Lung (tissue), 12 donors: Measurements from ENCODE around the gene BRAF. TPM values are rescaled to one million over a fixed set of nuclear protein-coding genes. Genes with fewer than 3 reads are reported as not detected.
A peak's percentile ranks its signal among the peaks of the same experiment; 100 is the strongest.

Experiments used
- ATAC-seq: fragments of 200-7000 bp; cut with Tn5 transposase; one replicate; pipeline ENCODE4 v1.9.1; 2020; ENCODE audit warnings: moderate number of reproducible peaks; ENCODE audit not compliant: insufficient read depth, low FRiP score
- DNase-seq, 3 donors: peaks; one replicate each; pipeline ENCODE4 v3.0.0-alpha.2; 2013 to 2017
- H3K27ac ChIP-seq, 2 donors: one replicate each; pipeline ENCODE4 v1.5.1; 2013; ENCODE audit warnings: mild to moderate bottlenecking in 2 of 2, moderate library complexity in 2 of 2, control low read depth in 1 of 2, inconsistent platforms in 1 of 2, low read depth in 1 of 2, low read length in 1 of 2
- H3K27me3 ChIP-seq, 3 donors: one replicate each; pipeline ENCODE4 v1.5.1; 2013; ENCODE audit warnings: low read length in 2 of 3; ENCODE audit not compliant: control insufficient read depth in 3 of 3, insufficient read depth in 3 of 3
- H3K36me3 ChIP-seq, 4 donors: one replicate each; pipeline ENCODE4 v1.5.1; 2013; ENCODE audit warnings: low read length in 4 of 4, mild to moderate bottlenecking in 1 of 4, moderate library complexity in 1 of 4; ENCODE audit not compliant: control insufficient read depth in 4 of 4, insufficient read depth in 4 of 4
- H3K4me1 ChIP-seq, 5 donors: one replicate each; pipeline ENCODE4 v1.5.1; 2013; ENCODE audit warnings: low read length in 5 of 5, mild to moderate bottlenecking in 2 of 5, moderate library complexity in 1 of 5; ENCODE audit not compliant: control insufficient read depth in 5 of 5, insufficient read depth in 5 of 5
- H3K4me3 ChIP-seq: one replicate; pipeline ENCODE4 v1.5.1; 2013; ENCODE audit warnings: mild to moderate bottlenecking, control low read depth, moderate library complexity
- H3K9ac ChIP-seq, 2 donors: one replicate each; pipeline ENCODE4 v1.5.1; 2013; ENCODE audit warnings: low read length in 2 of 2, control low read depth in 1 of 2; ENCODE audit not compliant: insufficient read depth in 1 of 2
- H3K9me3 ChIP-seq, 4 donors: one replicate each; pipeline ENCODE4 v1.5.1; 2013; ENCODE audit warnings: low read length in 3 of 4, mild to moderate bottlenecking in 1 of 4, moderate library complexity in 1 of 4; ENCODE audit not compliant: control insufficient read depth in 4 of 4, insufficient read depth in 3 of 4
- CTCF ChIP-seq: IDR thresholded peaks from 2 replicates; pipeline ENCODE4 v1.5.1; 2012; ENCODE audit warnings: mild to moderate bottlenecking; ENCODE audit errors: control extremely low read depth, extremely low read depth
- WGBS, 2 donors: extraction: QIAGEN DNeasy Blood & Tissue Kit; methylation state at CpG; one replicate each; pipeline ENCODE4 v1.1.7; 2013; 5-methylcytosine and 5-hydroxymethylcytosine counted together
- polyA plus RNA-seq, 2 donors: library from polyadenylated mRNA; stranded (reverse); fragments of 200-250 nt; gene quantifications; one replicate each; pipeline ENCODE4 v1.2.1, GENCODE V29; 2013
- total RNA-seq, 2 donors: library from RNA; depleted of rRNA in 1 of 2; stranded (reverse); fragments of >200 nt in 1 of 2; gene quantifications; one replicate each; pipeline ENCODE4 v1.2.1, GENCODE V29; 2014 to 2021
- donor health status: control.
- donor health status: control.
- donor health status: Bipolar disorder and iron deficiency.
- donor health status: healthy.
- donor health status: DM: yes; HTN: yes; CAD: no.

BRAF gene
- total and polyA plus RNA-seq, 4 donors, result 6.5 to 111 (median 22.3) TPM

DNA sequence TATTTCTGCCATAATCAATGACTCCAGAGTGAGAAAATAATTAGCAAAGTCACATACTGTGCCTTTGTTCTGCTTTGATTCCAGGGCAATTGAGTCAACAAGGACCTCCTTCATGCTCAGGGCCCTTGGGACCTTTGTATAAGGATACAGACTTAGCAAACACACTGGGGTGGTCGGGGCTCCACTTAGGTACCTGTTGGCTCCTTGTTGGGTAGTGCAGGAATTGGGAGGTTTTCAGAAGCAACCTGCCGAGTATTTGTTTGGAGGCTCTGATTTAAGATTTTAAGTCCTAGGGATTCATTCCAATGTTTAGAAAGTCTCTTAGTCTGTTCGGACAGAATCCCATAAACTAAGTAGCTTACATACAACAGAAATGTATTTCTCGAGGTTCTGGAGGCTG, 249.0 kb downstream of the BRAF start:
- no peak for TF ChIP-seq CTCF
- Histone ChIP-seq H3K4me1 (peaks cover 0 to 10% (median 3%) of the 10 kb centered on the region in 5 donors), H3K27ac (no peak overlapping the region), H3K27me3 (no peaks in the 10 kb centered on the region), H3K9ac (no peak overlapping the region), H3K36me3 (peaks cover 0 to 8% (median 1%) of the 10 kb centered on the region in 4 donors), H3K9me3 (no peaks in the 10 kb centered on the region), H3K4me3 (no peak overlapping the region)
- 84 to 89% methylated on average over 4 of the region's 4 CpGs for WGBS, 2 donors
- no peak for DNase-seq
- no peak for ATAC-seq

DNA sequence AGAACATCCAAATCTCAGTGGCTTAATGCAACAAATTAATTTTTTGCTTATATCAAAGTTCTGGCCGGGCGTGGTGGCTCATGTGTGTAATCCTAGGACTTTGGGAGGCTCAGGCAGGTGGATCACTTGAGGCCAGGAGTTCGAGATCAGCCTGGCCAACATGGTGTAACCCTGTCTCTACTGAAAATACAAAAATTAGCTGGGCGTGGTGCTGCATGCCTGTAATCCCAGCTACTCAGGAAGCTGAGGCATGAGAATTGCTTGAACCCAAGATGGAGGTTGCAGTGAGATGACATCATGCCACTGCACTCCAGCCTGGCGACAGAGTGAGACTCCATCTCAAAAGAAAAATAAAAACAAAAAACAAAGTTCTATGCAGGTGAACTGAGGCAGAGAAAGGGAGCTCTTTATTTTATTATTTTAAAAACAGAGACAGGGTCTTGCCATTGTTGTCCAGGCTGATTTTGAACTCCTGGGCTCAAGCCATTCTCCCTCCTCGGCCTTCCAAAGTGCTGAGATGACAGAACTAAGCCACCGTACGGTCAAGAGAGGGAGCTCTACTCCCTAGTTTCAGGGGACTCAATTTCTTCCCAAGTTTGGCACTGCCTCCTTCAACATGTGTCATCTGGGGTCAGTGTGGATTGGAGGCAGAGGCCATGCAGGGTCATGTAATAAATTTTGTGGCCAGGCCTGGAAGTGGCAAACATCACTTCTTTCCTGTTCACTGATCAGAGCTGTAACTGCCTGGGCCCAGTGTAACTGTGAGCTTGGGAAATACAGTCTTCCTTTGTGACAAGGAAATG, 249.6 kb downstream of the BRAF start:
- Histone ChIP-seq H3K4me1 (peaks cover 0 to 10% (median 3%) of the 10 kb centered on the region in 5 donors), H3K36me3 (peaks cover 0 to 6% (median 0%) of the 10 kb centered on the region in 4 donors), H3K9me3 (no peaks in the 10 kb centered on the region), H3K27me3 (no peaks in the 10 kb centered on the region), H3K27ac (peak overlapping the region in 1 of 2 donors; percentile 4), H3K4me3 (no peak overlapping the region), H3K9ac (no peak overlapping the region)
- peak; percentile 17 for TF ChIP-seq CTCF
- DNase-seq (peak in 2 of 3 donors; percentile 50 to 59), ATAC-seq (no peak)
- 58 to 67% methylated on average over 8 of the region's 8 CpGs for WGBS, 2 donors

- Histone ChIP-seq H3K4me1 (peaks cover 0 to 10% (median 3%) of the 10 kb centered on the region in 5 donors), H3K9me3 (no peaks in the 10 kb centered on the region), H3K27me3 (no peaks in the 10 kb centered on the region), H3K27ac (no peak overlapping the region), H3K9ac (no peak overlapping the region), H3K4me3 (no peak overlapping the region), H3K36me3 (peaks cover 0 to 6% (median 0%) of the 10 kb centered on the region in 4 donors)
- ATAC-seq, result peak; percentile 5
- WGBS, 2 donors, result 56 to 68% methylated on average over 5 of the region's 5 CpGs
- peak; percentile 30 to 67 (median 47) for DNase-seq
- no peak for TF ChIP-seq CTCF
Measured at GRCh38 chr7:140674356-140674800, 250.4 kb downstream of the BRAF start.
